Measurements from ENCODE around the gene PIPOX. TPM values are rescaled to one million over a fixed set of nuclear protein-coding genes. Genes with fewer than 3 reads are reported as not detected.

Gene PIPOX
- total and polyA plus RNA-seq, 2 donors (not counting 3 experiments of a cell fraction or from before 2014, with no cell fraction given), result 0.62 to 2.5 TPM

DNA sequence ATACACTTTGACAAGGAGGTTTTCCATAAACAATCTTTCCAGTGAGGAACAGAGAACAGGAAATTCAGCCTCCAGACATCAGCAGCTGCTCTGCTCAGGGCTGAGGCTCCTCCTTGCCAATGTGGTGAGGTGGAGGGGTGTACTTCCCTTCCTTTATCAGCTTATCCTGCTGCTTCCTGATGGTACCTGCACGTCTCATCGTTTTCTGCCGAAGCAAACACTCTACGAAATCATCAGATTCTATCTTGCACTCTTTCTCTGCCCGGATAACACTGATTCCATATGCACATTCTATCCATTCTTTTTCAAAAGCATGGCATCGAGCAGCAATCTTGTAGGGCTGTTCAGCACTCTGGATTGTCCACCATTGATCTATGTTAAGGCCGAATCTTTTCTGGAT is 21.7 kb upstream of the PIPOX start:
- POLR2A ChIA-PET, result no interaction called here
- DNase-seq (ENCODE audit: low read depth, low spot score) (no peak), FAIRE-seq (no peak)
- no peaks in the 10 kb centered on the region for H3K36me3 ChIP-seq (ENCODE audit: control insufficient read depth in 2 of 2, extremely low read depth in 1 of 2, insufficient read depth in 2 of 2, low read length in 2 of 2)
- H3K27me3 ChIP-seq (ENCODE audit: control insufficient read depth in 2 of 2, insufficient read depth in 2 of 2, low read length in 2 of 2), result peaks cover 45 to 54% of the 10 kb centered on the region in 2 experiments
- dilution Hi-C loops (cut with MboI; ENCODE audit: extremely low pct_ligation_motif_present, low sequenced_read_pairs), result no loop called here
- H3K79me2 ChIP-seq (ENCODE audit: control insufficient read depth, insufficient read depth, low read length), result no peaks in the 10 kb centered on the region
- no peak overlapping the region for H3K4me2 ChIP-seq (ENCODE audit: insufficient read depth, low read length)
- no TSS peak for BruUV-seq (replicated peaks)
- no peaks in the 10 kb centered on the region for H4K20me1 ChIP-seq (replicated peaks; ENCODE audit: control insufficient read depth, extremely low read depth, insufficient read depth, low read length)
- H3K4me3 ChIP-seq (replicated peaks in 1 of 3; ENCODE audit: insufficient read depth in 1 of 3, low read depth in 1 of 3, low read length in 3 of 3), result no peak overlapping the region
- no peak for TF ChIP-seq POLR2A (IDR thresholded peaks at IDR 0.05; ENCODE audit: low read depth, low read length)
- TF ChIP-seq GATA2 (IDR thresholded peaks at IDR 0.05; ENCODE audit: insufficient read depth, insufficient read length, low read depth, low read length), result no peak
- TF ChIP-seq JUN (IDR thresholded peaks at IDR 0.05; ENCODE audit: borderline replicate concordance, insufficient read depth, insufficient read length, low read depth), result no peak
- TF ChIP-seq, protein P1, sequence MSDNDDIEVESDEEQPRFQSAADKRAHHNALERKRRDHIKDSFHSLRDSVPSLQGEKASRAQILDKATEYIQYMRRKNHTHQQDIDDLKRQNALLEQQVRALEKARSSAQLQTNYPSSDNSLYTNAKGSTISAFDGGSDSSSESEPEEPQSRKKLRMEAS (IDR thresholded peaks at IDR 0.05; ENCODE audit: insufficient read depth, insufficient read length), result no peak
- TF ChIP-seq MYC (IDR thresholded peaks at IDR 0.05; ENCODE audit: low read depth, low read length), result no peak
- TF ChIP-seq, protein P2, sequence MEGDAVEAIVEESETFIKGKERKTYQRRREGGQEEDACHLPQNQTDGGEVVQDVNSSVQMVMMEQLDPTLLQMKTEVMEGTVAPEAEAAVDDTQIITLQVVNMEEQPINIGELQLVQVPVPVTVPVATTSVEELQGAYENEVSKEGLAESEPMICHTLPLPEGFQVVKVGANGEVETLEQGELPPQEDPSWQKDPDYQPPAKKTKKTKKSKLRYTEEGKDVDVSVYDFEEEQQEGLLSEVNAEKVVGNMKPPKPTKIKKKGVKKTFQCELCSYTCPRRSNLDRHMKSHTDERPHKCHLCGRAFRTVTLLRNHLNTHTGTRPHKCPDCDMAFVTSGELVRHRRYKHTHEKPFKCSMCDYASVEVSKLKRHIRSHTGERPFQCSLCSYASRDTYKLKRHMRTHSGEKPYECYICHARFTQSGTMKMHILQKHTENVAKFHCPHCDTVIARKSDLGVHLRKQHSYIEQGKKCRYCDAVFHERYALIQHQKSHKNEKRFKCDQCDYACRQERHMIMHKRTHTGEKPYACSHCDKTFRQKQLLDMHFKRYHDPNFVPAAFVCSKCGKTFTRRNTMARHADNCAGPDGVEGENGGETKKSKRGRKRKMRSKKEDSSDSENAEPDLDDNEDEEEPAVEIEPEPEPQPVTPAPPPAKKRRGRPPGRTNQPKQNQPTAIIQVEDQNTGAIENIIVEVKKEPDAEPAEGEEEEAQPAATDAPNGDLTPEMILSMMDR (IDR thresholded peaks at IDR 0.05; ENCODE audit: extremely low read depth in 1 of 2, insufficient read depth in 1 of 2, low read depth in 1 of 2, low read length in 2 of 2), result no peak
- no peak overlapping the region for H3K9ac ChIP-seq (replicated peaks; ENCODE audit: extremely low read depth, insufficient read depth, low read length)
- no peaks in the 10 kb centered on the region for H3K9me3 ChIP-seq (replicated peaks; ENCODE audit: control insufficient read depth, insufficient read depth, low read length)
- peaks cover 7% of the 10 kb centered on the region for H3K4me1 ChIP-seq (ENCODE audit: control insufficient read depth, extremely low read depth, insufficient read depth, low read length)
- intact Hi-C loops (cut with micrococcal nuclease), result no loop called here
- no peaks in the 10 kb centered on the region for H3K9me1 ChIP-seq (replicated peaks; ENCODE audit: control insufficient read depth, extremely low read depth, insufficient read depth, low read length)
- no peak overlapping the region for H3K27ac ChIP-seq (ENCODE audit: insufficient read depth, low read depth, low read length)
- CTCF ChIA-PET, result no interaction called here
- no peak overlapping the region for H2AFZ ChIP-seq (ENCODE audit: low read depth, low read length)

DNA sequence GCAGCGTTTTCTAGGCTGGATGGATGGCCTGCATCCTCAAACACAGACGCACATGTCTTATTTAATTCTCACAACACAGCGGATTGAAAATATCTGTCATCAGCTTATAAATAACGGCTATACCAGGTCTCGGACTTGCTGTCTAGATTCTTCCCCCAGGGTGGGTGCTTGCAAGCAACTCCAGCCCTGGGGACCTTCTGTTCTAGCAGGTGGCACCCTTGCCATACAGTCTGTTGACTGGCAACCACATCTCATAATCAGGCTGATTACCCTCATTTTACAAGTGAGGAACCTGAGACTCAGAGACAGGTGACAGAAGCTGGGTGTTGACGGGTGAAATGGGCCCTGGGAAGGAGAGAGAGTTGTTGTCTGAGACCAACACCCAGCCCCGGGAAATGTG is 20.9 kb upstream of the PIPOX start:
- CTCF ChIA-PET, result no interaction called here
- Histone ChIP-seq H3K36me3 (ENCODE audit: control insufficient read depth in 2 of 2, extremely low read depth in 1 of 2, insufficient read depth in 2 of 2, low read length in 2 of 2) (no peaks in the 10 kb centered on the region), H3K27ac (ENCODE audit: insufficient read depth, low read depth, low read length) (no peak overlapping the region), H3K27me3 (ENCODE audit: control insufficient read depth in 2 of 2, insufficient read depth in 2 of 2, low read length in 2 of 2) (peaks cover 45 to 54% of the 10 kb centered on the region in 2 experiments), H3K79me2 (ENCODE audit: control insufficient read depth, insufficient read depth, low read length) (no peaks in the 10 kb centered on the region), H2AFZ (ENCODE audit: low read depth, low read length) (no peak overlapping the region), H3K9me3 (replicated peaks; ENCODE audit: control insufficient read depth, insufficient read depth, low read length) (no peaks in the 10 kb centered on the region), H4K20me1 (replicated peaks; ENCODE audit: control insufficient read depth, extremely low read depth, insufficient read depth, low read length) (no peaks in the 10 kb centered on the region), H3K4me2 (ENCODE audit: insufficient read depth, low read length) (no peak overlapping the region), H3K9ac (replicated peaks; ENCODE audit: extremely low read depth, insufficient read depth, low read length) (no peak overlapping the region), H3K9me1 (replicated peaks; ENCODE audit: control insufficient read depth, extremely low read depth, insufficient read depth, low read length) (no peaks in the 10 kb centered on the region), H3K4me1 (ENCODE audit: control insufficient read depth, extremely low read depth, insufficient read depth, low read length) (peaks cover 7% of the 10 kb centered on the region), H3K4me3 (replicated peaks in 1 of 3; ENCODE audit: insufficient read depth in 1 of 3, low read depth in 1 of 3, low read length in 3 of 3) (no peak overlapping the region)
- dilution Hi-C loops (cut with MboI; ENCODE audit: extremely low pct_ligation_motif_present, low sequenced_read_pairs) (no loop called here), intact Hi-C loops (cut with micrococcal nuclease) (no loop called here)
- no TSS peak for BruUV-seq (replicated peaks)
- TF ChIP-seq POLR2AphosphoS5 (IDR thresholded peaks at IDR 0.05; ENCODE audit: insufficient read depth, low read depth, low read length) (no peak), JUN (IDR thresholded peaks at IDR 0.05; ENCODE audit: borderline replicate concordance, insufficient read depth, insufficient read length, low read depth) (no peak), EZH2 (IDR thresholded peaks at IDR 0.05; ENCODE audit: borderline replicate concordance, low read depth, low read length, severe bottlenecking) (no peak), POLR2A (IDR thresholded peaks at IDR 0.05; ENCODE audit: low read depth, low read length) (no peak), MYC (IDR thresholded peaks at IDR 0.05; ENCODE audit: low read depth, low read length) (no peak), FOS (IDR thresholded peaks at IDR 0.05; ENCODE audit: borderline replicate concordance, insufficient read depth, low read length) (no peak), GATA2 (IDR thresholded peaks at IDR 0.05; ENCODE audit: insufficient read depth, insufficient read length, low read depth, low read length) (no peak)
- TF ChIP-seq, protein P1 (IDR thresholded peaks at IDR 0.05; ENCODE audit: insufficient read depth, insufficient read length), result no peak
- TF ChIP-seq, protein P2 (IDR thresholded peaks at IDR 0.05; ENCODE audit: extremely low read depth in 1 of 2, insufficient read depth in 1 of 2, low read depth in 1 of 2, low read length in 2 of 2), result no peak
- POLR2A ChIA-PET, result no interaction called here
- no peak for FAIRE-seq
- no peak for DNase-seq (ENCODE audit: low read depth, low spot score)
